Mesenteric fat pad (tissue), 1 donor: ENCODE measurements around the gene SERPINE1. TPM values are rescaled to one million over a fixed set of nuclear protein-coding genes. Genes with fewer than 3 reads are reported as not detected.
A peak's percentile ranks its signal among the peaks of the same experiment; 100 is the strongest.
"Not testable (repeated sequence)": the region's sequence is repeated elsewhere in the genome, so short reads cannot be mapped to it uniquely, and the experiment has no call there.

ENCODE experiments used
- DNase-seq: peaks from one replicate; pipeline ENCODE4 v3.0.0-alpha.2; 2020; ENCODE audit warnings: low spot score
- long read RNA-seq: library from polyadenylated mRNA; unstranded; transcript quantifications from one replicate; pipeline ENCODE4 v2.0.0, GENCODE V29; 2020
- total RNA-seq: library from RNA; stranded (reverse); fragmentation: NEBNext Ultra II Directional; extraction: Animal tissue kit (Norgen Biotek cat#: 25700); gene quantifications from one replicate; pipeline ENCODE4 v1.2.1, GENCODE V29; 2021
- donor health status: DM: yes; HTN: yes; CAD: no.

Gene SERPINE1
- 130 TPM for total RNA-seq
- long read RNA-seq, transcript SERPINE1-201 (9 exons, 3,190 nt), result major isoform, 40 of 117 reads
- long read RNA-seq, partial matches to known transcripts, result 46 of 117 reads
- long read RNA-seq, other reads (novel, unspliced or antisense), result 31 of 117 reads

DNA sequence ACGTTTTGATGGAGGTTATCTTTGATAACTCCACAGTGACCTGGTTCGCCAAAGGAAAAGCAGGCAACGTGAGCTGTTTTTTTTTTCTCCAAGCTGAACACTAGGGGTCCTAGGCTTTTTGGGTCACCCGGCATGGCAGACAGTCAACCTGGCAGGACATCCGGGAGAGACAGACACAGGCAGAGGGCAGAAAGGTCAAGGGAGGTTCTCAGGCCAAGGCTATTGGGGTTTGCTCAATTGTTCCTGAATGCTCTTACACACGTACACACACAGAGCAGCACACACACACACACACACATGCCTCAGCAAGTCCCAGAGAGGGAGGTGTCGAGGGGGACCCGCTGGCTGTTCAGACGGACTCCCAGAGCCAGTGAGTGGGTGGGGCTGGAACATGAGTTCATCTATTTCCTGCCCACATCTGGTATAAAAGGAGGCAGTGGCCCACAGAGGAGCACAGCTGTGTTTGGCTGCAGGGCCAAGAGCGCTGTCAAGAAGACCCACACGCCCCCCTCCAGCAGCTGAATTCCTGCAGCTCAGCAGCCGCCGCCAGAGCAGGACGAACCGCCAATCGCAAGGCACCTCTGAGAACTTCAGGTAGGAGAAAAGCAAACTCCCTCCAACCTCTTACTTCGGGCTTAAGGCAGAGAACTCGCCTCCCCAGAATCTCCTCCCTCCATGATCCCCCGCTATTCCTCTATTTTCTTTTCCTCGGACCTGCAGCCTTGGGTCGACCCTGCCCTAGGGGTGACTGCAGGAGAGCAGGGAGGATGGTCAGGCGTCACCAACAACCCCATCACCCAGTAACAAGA, at the start of gene SERPINE1:
Gene SERPINE1, plus strand, starts transcription at position 454 of the 809 bp plus-strand sequence. CDS start 1,290 bp downstream, outside the sequence.
- DNase-seq, result peak; percentile 93

DNA sequence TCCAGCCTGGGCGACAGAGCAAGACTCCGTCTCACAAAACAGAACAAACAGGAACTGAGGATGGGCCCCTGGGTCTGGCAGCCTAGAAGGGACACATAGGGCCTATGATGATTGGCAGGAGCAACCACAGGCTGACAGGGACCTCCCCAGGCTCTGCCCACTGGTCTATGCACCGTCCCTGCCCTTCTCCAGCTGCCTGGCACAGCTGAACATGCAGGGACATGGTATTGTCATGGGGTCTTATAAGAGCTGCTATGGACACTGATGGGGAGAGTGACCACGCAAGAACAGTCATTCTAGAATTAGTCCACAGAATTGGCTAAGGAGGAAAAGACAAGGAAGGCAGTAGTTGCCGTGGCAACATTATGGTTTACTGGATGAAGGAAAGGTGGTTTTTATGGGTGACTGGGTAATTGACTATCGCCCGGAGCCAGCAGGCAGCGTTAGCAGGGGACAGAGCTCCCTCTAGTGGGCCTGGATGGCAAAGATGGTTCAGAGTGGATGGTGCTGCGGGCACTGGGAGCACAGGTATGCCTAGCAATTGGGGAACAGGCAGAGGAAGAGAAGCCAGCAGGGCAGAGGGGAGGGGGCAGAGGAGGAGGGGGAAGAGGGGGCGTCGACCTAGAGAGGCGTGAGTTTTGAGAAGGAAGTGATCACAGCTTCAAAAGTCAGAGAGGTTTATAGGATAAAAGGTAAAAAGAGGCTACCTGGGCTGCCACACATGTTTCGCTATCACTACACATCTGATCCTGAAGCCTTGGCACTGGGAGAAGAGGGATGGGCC, 49.4 kb upstream of the SERPINE1 start:
- no peak for DNase-seq

DNA sequence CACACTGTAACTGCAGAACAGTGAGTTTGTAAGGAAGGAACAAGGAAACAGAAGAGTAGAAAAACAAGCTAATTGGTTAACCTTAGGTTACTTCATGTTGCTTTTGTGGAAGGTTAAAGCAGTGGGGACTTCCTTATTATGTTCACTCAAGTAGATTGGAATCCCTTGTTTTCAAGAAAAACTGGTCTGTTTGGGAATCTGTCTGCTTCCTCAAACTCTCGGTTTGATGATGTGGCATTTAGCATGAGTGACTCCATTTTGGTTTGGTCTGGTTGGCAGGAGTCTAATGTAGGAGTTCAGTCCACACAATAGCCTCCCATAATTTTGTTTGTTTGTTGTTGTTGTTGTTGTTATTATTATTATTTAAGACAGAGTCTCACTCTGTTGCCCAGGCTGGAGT, 45.5 kb upstream of the SERPINE1 start:
- DNase-seq, result no peak

DNA sequence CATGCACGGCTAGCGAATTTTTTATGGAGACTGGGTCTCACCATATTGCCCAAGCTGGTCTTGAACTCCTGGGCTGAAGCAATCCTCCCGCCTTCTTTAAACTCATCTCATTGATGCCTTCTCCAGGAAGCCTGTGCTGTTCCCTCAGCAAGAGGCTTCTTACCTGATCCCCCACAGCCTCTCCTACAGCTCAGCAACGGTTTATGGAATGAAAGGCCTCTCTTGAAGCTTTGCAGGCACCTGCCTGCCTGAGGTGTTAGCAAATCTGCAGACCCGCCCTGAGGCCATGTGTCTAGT, 42.1 kb upstream of the SERPINE1 start:
- no peak for DNase-seq

DNA sequence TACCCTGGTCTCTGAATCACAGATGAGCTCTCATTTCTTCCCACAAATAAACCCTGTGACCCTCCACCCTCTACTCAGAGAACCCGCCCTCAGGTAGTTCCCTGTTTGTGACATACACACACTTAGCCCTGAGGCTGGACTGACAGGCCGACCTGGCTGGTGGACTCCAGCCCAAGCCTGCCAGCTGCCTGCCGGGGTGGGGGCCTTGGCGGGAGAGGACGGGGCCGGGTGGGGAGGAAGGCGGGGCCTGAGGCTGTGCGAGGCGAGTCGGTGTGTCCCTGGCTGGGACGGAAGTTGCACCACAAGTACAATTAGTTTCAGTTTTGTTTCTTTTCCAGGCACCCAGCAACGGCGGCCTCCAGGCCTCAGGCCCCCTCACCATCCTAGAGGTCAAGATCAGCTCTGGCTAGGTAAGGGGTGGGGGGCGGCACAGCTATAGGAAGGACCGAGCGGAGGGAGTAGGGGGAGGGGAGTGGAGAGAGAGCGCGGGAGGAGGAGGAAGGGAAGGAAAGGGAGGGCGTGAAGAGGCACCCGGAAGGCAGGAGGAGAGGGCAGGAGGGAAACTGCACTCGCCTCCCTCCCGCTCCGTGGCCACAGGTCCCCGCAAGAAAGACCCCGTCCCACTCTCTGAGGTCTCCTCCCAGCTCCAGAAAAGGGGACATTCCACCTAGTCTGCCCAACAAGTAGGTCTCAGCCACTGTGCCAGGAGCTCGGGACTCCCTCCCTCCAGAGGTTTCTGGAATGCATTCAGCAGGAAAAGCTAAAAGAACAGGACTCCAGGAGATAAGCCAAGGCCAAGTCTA, 41.5 kb upstream of the SERPINE1 start, which contains the start of gene TRIM56:
Gene TRIM56, plus strand, starts transcription at position 320 of the 803 bp plus-strand sequence. CDS start 1,832 bp downstream, outside the sequence.
- DNase-seq, result peak; percentile 95

DNA sequence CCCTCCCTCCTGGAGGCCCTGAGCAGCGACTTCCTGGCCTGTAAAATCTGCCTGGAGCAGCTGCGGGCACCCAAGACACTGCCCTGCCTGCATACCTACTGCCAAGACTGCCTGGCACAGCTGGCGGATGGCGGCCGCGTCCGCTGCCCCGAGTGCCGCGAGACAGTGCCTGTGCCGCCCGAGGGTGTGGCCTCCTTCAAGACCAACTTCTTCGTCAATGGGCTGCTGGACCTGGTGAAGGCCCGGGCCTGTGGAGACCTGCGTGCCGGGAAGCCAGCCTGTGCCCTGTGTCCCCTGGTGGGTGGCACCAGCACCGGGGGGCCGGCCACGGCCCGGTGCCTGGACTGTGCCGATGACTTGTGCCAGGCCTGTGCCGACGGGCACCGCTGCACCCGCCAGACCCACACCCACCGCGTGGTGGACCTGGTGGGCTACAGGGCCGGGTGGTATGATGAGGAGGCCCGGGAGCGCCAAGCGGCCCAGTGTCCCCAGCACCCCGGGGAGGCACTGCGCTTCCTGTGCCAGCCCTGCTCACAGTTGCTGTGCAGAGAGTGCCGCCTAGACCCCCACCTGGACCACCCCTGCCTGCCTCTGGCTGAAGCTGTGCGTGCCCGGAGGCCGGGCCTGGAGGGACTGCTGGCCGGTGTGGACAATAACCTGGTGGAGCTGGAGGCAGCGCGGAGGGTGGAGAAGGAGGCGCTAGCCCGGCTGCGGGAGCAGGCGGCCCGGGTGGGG, 39.4 kb upstream of the SERPINE1 start:
- DNase-seq, result no peak

DNA sequence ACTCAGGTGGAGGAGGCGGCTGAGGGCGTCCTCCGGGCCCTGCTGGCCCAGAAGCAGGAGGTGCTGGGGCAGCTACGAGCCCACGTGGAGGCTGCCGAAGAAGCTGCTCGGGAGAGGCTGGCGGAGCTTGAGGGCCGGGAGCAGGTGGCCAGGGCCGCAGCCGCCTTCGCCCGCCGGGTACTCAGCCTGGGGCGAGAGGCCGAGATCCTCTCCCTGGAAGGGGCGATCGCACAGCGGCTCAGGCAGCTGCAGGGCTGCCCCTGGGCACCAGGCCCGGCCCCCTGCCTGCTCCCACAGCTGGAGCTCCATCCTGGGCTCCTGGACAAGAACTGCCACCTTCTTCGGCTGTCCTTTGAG, 38.9 kb upstream of the SERPINE1 start:
- no peak for DNase-seq

DNA sequence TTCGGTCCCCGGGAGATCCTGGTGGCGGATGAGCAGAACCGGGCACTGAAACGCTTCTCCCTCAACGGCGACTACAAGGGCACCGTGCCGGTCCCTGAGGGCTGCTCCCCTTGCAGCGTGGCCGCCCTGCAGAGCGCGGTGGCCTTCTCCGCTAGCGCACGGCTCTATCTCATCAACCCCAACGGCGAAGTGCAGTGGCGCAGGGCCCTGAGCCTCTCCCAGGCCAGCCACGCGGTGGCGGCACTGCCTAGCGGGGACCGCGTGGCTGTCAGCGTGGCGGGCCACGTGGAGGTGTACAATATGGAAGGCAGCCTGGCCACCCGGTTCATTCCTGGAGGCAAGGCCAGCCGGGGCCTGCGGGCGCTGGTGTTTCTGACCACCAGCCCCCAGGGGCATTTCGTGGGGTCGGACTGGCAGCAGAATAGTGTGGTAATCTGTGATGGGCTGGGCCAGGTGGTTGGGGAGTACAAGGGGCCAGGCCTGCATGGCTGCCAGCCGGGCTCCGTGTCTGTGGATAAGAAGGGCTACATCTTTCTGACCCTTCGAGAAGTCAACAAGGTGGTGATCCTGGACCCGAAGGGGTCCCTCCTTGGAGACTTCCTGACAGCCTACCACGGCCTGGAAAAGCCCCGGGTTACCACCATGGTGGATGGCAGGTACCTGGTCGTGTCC, 37.9 kb upstream of the SERPINE1 start:
- DNase-seq, result no peak

DNA sequence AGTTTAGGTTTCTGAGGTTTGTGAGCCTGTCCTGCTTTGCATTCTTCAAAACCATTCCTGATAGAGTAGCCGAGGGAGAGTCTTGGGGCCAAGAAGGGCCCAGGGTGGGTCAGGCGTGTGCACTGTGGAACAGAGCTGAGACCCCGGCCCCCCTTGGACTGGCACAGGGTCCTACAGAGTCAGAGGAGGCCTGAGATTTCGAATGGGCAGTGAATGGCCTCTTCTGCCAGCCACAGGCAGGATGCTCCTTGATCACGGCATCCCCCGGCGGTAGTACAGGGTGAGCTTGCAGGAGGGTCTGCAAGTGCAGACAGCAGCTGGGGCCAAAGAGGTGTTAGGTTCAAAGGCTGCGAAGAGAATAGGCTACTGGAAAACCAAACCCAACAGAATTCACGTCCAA, 37.0 kb upstream of the SERPINE1 start:
- DNase-seq, result no peak

DNA sequence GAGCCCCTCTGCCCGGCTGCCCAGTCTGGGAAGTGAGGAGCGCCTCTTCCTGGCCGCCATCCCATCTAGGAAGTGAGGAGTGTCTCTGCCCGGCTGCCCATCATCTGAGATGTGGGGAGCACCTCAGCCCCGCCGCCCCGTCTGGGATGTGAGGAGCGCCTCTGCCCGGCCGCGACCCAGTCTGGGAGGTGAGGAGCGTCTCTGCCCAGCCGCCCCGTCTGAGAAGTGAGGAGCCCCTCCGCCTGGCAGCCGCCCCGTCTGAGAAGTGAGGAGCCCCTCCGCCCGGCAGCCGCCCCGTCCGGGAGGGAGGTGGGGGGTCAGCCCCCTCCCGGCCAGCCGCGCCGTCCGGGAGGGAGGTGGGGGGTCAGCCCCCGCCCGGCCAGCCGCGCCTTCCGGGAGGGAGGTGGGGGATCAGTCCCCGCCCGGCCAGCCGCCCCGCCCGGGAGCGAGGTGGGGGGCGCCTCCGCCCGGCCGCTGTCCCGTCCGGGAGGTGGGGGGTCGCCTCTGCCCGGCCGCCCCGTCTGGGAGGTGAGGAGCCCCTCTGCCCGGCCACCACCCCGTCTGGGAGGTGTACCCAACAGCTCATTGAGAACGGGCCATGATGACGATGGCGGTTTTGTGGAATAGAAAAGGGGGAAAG, 34.5 kb upstream of the SERPINE1 start:
- DNase-seq, result not testable (repeated sequence)

DNA sequence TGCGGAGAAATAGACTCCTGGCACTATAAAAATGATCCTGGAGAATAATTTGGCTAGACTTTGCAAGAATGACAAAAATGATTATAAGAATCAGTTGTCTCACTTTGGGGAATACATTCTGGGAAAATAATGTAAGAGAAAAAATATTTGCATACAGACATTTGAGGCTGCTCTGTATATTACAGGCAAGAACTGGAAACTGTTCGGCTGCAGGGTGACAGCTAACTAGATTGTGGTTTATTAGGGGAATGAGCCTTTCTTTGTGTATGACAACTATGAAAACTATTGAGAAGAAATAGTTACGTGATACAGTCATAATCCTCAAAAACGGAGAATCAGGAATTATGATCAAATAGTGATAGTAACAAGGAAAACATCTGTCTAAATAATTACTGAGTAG, 33.0 kb upstream of the SERPINE1 start:
- no peak for DNase-seq

DNA sequence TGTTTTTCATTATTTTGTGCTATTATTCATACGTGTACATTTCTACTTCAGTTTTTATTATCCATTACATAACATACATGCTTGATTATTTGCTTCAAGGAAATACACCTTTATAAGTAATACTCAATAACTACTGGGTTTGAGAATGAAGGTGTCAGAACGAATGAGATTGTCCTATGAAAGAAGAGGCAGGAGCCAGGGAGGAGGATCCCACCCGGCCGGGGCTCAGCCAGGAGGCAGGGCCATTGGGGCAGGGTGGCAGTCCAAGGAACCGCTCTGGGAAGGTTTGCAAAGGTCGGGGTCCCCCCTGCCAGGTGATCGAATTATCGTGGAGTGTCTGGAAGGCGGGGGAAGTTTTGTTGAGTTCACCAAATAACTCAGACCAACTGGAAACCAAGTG, 32.5 kb upstream of the SERPINE1 start:
- no peak for DNase-seq

DNA sequence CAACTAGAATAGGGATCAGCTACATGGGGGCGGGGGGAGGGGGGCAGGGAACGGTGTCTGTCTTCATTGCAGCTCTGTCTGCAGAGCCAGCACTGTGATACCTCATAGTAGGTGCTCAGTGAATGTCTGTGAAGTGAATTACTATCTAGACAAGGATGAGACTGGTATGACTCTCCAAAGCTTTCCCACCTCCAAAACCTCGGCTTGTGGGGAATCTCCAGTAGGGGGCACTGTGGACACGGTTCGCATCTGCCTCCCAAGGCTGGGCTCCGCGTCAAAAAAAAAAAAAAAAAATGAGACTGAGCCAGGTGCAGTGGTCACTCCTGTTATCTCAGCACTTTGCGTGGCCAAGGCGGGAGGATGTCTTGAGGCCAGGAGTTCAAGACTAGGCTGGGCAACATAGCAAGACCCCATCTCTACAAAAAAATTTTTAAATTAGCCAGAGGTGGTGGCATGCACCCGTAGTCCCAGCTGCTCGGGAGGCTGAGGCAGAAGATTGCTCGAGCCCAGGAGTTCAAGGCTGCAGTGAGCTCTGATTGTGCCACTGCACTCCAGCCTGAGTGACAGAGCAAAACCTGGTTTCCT, 32.0 kb upstream of the SERPINE1 start:
- no peak for DNase-seq

DNA sequence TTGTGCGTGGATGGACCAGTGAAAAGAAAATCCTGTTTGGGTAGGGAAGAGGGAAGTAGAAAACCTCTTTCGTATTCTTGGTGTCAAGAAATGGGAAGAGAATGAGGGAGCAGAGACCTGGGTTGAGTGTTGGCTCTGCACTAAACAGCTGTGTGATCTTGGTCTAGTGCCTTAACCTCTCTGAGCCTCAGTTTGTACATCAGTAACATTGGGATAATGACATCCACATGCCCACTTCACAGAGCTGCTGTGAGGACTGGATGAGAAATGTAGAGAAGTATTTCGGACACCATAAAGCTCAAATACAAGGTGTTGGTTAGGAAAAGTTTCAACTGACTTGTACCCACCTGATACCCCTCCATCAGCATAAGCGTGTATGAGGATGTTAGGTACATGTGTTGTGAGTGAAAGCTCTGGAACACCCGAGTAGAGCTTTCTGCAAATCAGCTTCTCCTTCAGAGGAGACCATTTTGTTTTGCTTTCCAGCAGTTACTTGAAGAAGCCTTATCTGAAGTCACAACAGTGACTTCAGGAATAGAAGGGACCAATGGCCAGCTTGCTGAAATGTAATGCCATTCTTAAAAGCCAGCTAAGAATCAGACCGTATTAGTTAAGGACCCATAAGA, 30.5 kb upstream of the SERPINE1 start:
- DNase-seq, result no peak

DNA sequence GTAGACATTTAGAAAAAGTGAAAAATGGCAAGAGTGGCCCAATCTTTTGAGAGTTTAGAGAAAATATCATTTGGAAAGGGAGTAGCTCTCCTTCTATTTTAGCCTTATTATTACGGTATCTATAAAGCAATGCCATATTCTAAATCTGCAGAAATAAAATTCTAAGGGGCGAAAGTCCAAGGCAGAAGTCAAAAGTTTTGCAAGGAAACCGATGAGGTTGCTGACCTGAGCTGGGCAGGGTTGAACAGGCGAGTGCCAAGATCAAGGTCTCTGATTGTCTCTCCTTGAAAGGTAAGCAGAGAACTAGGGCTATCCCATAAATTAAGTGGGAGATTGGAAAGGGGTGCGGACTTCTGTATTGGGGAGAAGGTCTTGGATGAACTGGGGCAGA, 30.0 kb upstream of the SERPINE1 start:
- DNase-seq, result no peak

DNA sequence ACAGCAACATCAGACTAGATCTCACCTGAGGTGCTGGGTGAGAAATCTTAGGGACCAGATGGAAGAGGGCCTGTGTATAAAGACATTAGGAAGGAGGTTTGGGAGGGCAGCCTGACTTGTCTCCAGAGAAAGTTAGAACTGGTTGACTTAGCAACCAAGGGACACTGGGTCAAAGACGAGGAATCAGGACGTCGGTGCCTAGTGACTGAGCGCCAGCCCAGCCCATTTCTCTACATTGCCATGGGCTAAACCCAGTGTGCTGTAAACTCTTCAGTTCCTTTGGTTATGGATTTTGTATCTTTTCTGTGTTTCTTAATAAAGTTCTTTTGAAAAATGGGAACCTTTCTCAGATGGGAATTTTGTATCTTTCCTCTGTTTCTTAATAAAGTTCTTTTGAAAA, 29.3 kb upstream of the SERPINE1 start:
- DNase-seq, result no peak

DNA sequence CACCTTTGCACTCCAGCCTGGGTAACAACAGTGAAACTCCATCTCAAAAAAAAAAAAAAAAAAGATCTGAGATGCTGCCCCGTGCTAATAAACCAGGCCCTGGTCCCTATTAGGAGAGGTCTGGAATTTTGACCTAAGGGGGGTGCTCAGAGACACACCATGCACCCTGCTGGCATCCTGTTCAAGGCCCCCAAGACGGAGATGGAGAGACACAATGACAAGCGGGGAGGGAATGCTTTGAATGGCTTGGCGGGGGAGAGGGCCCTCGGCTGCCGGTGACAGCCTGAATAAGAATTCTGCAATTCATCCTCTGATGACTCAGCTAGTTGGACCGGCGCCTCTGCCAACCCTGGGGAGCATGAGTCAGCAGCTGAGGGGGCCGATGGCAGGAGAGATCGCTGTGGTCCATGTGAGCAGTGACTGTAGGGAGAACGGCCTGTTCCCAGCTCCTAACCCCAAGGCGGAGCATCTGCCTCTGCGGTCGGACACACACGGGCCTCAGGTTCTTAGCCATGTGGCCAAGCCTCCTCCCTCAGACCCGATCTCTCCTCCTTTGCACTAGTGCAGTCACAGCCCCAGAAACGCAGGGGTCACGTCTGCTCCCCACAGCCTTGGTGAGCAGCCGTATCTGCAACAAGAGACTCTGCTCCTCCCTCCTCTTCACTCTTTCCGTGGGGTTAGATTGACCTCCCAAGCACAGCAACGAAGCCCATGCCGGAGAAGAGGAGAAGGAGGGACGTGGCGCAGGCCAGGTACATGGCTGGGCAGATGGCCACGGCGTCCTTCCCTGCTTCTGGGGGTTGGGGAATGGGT, 26.7 kb upstream of the SERPINE1 start:
- DNase-seq, result peak; percentile 97
